HG03103 (cell line): Measurements from ENCODE around the gene BCAP31.
"Not testable (repeated sequence)": the region's sequence is repeated elsewhere in the genome, so short reads cannot be mapped to it uniquely, and the experiment has no call there.

Experiments
- ATAC-seq: cut with Tn5 transposase; IDR thresholded peaks from one replicate; pipeline ENCODE4 v1.9.1; 2021; ENCODE audit warnings: low read depth; ENCODE audit not compliant: unreplicated experiment

BCAP31 gene

GRCh38 chrX:153736071-153736820 is 12.1 kb upstream of the BCAP31 start:
- ATAC-seq: no peak

- ATAC-seq: no peak
These were observed 11.1 kb upstream of the BCAP31 start for GRCh38 chrX:153735274-153735673.

GRCh38 chrX:153734871-153735270 is 10.7 kb upstream of the BCAP31 start:
- no peak for ATAC-seq

- no peak for ATAC-seq
These were observed 9.6 kb upstream of the BCAP31 start for GRCh38 chrX:153733651-153734240.

- no peak for ATAC-seq
These were observed 8.2 kb upstream of the BCAP31 start for GRCh38 chrX:153732401-153732800.

- no peak for ATAC-seq
These were observed 7.6 kb upstream of the BCAP31 start for GRCh38 chrX:153731845-153732215.

- no peak for ATAC-seq
These were observed 7.1 kb upstream of the BCAP31 start for GRCh38 chrX:153731117-153731844.

- not testable (repeated sequence) for ATAC-seq
These were observed 5.9 kb upstream of the BCAP31 start for GRCh38 chrX:153730115-153730514.

- ATAC-seq: no peak
These were observed 4.9 kb upstream of the BCAP31 start for GRCh38 chrX:153728951-153729631.

- no peak for ATAC-seq
These were observed 3.9 kb upstream of the BCAP31 start for GRCh38 chrX:153728095-153728494.

- ATAC-seq: no peak
These were observed 3.1 kb upstream of the BCAP31 start for GRCh38 chrX:153727123-153727931.

- peak; percentile 41 for ATAC-seq
These were observed 2.3 kb upstream of the BCAP31 start for GRCh38 chrX:153726286-153727122.

GRCh38 chrX:153725832-153726285 is 1.7 kb upstream of the BCAP31 start:
- ATAC-seq: no peak

GRCh38 chrX:153725039-153725831 is 1.0 kb upstream of the BCAP31 start:
- ATAC-seq: no peak

- peak; percentile 31 for ATAC-seq
These were observed 586 bp downstream of the BCAP31 start for GRCh38 chrX:153723351-153724251.

GRCh38 chrX:153722704-153723350 is 1.4 kb downstream of the BCAP31 start:
- no peak for ATAC-seq

GRCh38 chrX:153719701-153720100 is 4.5 kb downstream of the BCAP31 start:
- no peak for ATAC-seq
